ENCODE results near the gene TENT4A. TPM values are rescaled to one million over a fixed set of nuclear protein-coding genes. Genes with fewer than 3 reads are reported as not detected.

The TENT4A gene
- polyA plus RNA-seq, 1 experiment: 4.0 TPM

DNA sequence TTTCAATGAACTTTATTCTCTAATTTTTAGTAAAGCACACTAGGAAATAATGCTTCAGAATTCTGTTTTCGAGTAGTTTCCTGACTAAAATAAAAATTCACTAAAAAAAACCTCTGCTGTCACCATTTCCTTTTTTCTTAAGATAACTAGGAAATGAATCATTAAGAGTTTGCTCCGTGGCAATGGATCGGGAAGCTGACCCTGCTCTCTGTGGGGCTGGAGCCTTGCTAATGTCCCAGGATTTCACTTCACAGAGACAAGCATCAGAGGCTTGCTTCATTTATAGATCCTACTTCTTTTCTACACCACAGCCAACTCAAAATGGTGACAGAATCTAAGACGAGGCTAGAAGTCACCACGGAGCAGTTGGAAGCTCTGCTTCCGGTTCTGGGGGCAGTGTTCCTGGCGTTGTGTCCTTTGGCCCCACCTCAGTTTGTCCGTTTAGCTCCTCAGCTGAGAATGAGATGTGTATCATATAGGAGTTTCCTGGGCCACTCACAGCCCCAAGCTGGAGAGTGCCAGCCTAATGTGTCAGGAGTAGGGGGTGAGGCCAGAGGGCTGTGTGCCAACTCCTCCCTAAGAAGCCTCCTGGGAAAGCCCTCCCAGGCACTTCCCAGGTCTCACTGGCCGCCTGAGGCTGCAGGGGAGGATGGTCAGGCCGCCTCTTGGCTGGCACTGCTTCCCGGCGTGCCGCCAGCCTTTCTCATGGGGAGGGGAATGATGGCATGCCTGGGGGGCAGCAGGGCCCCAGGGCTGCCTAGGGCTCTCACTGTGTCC, 19.6 kb downstream of the TENT4A start:
- Histone ChIP-seq H3K27me3 (ENCODE audit: control insufficient read depth, insufficient read depth, low read length) (no peaks in the 10 kb centered on the region), H3K4me3 (ENCODE audit: low read depth, low read length) (peak overlapping the region; percentile 39), H3K9me3 (ENCODE audit: control insufficient read depth, insufficient read depth, low read length) (no peaks in the 10 kb centered on the region), H3K27ac (ENCODE audit: low read depth, low read length) (peak overlapping the region; percentile 97)
- no peak for DNase-seq (ENCODE audit: low read depth, low spot score)
- ChIA-PET CTCF (interaction anchor here (1.2 to 3.9 kb wide), 3 partner anchors 10 to 100 kb away, joined by 3 to 24 read pairs (median 5); partner anchors contain the start of genes NSUN2 and SRD5A1), POLR2A (interaction anchor here (1.0 to 1.7 kb wide), 4 partner anchors 20 to 355 kb away, joined by 3 to 5 read pairs (median 4); partner anchors contain the start of genes MED10, NSUN2, SRD5A1 and TENT4A)
- TF ChIP-seq, protein P1, sequence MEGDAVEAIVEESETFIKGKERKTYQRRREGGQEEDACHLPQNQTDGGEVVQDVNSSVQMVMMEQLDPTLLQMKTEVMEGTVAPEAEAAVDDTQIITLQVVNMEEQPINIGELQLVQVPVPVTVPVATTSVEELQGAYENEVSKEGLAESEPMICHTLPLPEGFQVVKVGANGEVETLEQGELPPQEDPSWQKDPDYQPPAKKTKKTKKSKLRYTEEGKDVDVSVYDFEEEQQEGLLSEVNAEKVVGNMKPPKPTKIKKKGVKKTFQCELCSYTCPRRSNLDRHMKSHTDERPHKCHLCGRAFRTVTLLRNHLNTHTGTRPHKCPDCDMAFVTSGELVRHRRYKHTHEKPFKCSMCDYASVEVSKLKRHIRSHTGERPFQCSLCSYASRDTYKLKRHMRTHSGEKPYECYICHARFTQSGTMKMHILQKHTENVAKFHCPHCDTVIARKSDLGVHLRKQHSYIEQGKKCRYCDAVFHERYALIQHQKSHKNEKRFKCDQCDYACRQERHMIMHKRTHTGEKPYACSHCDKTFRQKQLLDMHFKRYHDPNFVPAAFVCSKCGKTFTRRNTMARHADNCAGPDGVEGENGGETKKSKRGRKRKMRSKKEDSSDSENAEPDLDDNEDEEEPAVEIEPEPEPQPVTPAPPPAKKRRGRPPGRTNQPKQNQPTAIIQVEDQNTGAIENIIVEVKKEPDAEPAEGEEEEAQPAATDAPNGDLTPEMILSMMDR (IDR thresholded peaks at IDR 0.05; ENCODE audit: low read depth, low read length): no peak

- no peaks in the 10 kb centered on the region for H3K9me3 ChIP-seq (ENCODE audit: control insufficient read depth, insufficient read depth, low read length)
- DNase-seq (ENCODE audit: low read depth, low spot score): peak; percentile 63
- peak overlapping the region; percentile 97 for H3K27ac ChIP-seq (ENCODE audit: low read depth, low read length)
- H3K27me3 ChIP-seq (ENCODE audit: control insufficient read depth, insufficient read depth, low read length): no peaks in the 10 kb centered on the region
- POLR2A ChIA-PET: interaction anchor here (1.0 to 1.7 kb wide), 4 partner anchors 21 to 355 kb away, joined by 3 to 5 read pairs (median 4); partner anchors contain the start of genes MED10, NSUN2, SRD5A1 and TENT4A
- peak overlapping the region; percentile 39 for H3K4me3 ChIP-seq (ENCODE audit: low read depth, low read length)
- TF ChIP-seq, protein P1 (IDR thresholded peaks at IDR 0.05; ENCODE audit: low read depth, low read length): no peak
- CTCF ChIA-PET: interaction anchor here (3.9 kb wide), 1 partner anchor 12 kb away, joined by 24 read pairs; no protein-coding TSS in a partner anchor
Observed at GRCh38 chr5:6733411-6734242, 20.4 kb downstream of the TENT4A start.

DNA sequence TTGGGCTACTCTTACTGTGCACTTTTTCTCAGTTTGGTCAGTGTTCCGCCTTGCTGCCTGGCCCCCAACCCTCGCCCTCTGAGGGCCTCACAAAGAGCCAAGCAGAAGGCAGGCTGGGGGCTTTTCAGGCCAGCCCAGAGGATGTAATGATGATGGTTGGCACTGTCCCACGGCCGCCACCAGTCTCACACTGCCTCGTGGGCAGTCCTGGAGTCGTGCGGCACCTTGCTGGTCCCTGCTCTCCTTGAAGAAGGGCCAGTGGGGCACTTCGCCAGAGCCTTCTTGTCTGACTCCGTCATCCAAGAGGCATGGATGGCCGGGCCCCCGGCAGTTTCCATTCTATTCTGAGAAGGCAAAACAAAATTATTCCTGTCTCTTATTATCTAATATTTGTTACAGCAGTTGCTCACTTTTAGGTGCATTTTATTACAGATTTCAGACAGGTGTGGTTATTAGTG, 21.0 kb downstream of the TENT4A start:
- H3K27ac ChIP-seq (ENCODE audit: low read depth, low read length): peak overlapping the region; percentile 78
- no peak overlapping the region for H3K4me3 ChIP-seq (ENCODE audit: low read depth, low read length)
- no peaks in the 10 kb centered on the region for H3K9me3 ChIP-seq (ENCODE audit: control insufficient read depth, insufficient read depth, low read length)
- H3K27me3 ChIP-seq (ENCODE audit: control insufficient read depth, insufficient read depth, low read length): no peaks in the 10 kb centered on the region
- CTCF ChIA-PET: no interaction called here
- TF ChIP-seq, protein P1 (IDR thresholded peaks at IDR 0.05; ENCODE audit: low read depth, low read length): no peak
- DNase-seq (ENCODE audit: low read depth, low spot score): no peak
- POLR2A ChIA-PET: no interaction called here

DNA sequence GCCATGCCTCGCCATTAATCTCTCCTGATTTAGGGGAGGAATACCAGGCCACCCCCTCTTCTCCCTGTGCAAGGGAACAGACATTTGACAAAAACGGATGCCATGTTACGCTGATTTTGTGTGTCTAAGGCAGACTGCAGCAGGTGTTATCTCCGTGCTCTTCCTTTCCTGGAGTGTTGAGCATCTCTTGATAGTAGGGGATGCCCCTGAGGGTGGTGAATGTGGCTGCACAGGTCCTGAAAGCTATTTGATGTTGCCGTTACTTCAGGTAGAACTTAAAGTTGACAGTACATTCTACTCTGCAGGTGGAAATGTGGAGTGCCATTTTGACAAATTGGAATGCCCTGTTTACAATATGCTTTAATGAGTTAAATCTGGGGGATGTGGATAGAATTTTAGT, 21.5 kb downstream of the TENT4A start:
- CTCF ChIA-PET: no interaction called here
- TF ChIP-seq, protein P1 (IDR thresholded peaks at IDR 0.05; ENCODE audit: low read depth, low read length): no peak
- Histone ChIP-seq H3K9me3 (ENCODE audit: control insufficient read depth, insufficient read depth, low read length) (no peaks in the 10 kb centered on the region), H3K27ac (ENCODE audit: low read depth, low read length) (no peak overlapping the region), H3K4me3 (ENCODE audit: low read depth, low read length) (no peak overlapping the region), H3K27me3 (ENCODE audit: control insufficient read depth, insufficient read depth, low read length) (no peaks in the 10 kb centered on the region)
- DNase-seq (ENCODE audit: low read depth, low spot score): no peak
- POLR2A ChIA-PET: no interaction called here
